GM15510 (cell line): ENCODE results near the gene BTD.

Experiments used
- POLR2A ChIP-seq: IDR thresholded peaks from 3 replicates; pipeline ENCODE4 v1.6.1; 2011; ENCODE audit warnings: borderline replicate concordance; ENCODE audit not compliant: insufficient read length; ENCODE audit errors: extremely low read depth

BTD gene, protein sequence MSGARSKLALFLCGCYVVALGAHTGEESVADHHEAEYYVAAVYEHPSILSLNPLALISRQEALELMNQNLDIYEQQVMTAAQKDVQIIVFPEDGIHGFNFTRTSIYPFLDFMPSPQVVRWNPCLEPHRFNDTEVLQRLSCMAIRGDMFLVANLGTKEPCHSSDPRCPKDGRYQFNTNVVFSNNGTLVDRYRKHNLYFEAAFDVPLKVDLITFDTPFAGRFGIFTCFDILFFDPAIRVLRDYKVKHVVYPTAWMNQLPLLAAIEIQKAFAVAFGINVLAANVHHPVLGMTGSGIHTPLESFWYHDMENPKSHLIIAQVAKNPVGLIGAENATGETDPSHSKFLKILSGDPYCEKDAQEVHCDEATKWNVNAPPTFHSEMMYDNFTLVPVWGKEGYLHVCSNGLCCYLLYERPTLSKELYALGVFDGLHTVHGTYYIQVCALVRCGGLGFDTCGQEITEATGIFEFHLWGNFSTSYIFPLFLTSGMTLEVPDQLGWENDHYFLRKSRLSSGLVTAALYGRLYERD

DNA sequence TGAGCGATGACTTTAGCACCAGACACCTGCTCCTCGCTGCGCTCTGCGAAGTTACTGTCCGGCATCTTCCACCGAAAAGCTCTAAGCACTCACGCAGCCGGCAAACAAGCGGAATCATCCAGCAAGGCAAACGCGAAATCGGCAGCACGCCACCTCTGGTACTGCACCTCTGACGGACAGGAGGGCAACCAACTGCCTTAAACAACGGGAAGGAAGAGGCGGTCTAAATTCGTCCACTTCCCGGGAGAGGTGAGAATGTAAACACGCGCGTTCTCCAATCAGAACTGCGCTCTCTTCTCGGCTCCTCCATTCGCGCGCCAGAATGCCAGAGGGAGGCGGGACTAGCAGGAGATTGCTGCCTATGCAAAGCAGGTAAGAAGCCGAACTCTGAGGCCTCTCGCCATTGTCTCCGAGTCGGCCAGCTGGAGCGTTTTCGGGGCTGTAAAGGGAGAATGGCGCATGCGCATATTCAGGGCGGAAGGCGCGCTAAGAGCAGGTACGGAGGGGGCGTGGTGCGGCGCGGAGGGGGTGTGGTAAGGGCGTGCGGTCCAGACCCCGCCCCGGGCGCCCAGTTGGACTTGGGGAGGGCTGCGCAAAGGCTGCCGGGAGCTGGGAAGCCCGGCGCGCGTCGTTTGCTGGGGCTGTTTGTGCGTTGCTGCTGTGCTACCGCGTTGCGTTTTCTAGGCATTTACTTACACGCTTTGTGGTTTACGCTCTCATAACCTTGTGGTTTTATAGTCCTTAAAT, at the start of gene BTD, which contains the start of gene HACL1:
Gene BTD (plus strand): TSS at position 347 of the 747 bp plus-strand sequence. CDS start 33,695 bp downstream, outside the sequence.
Gene HACL1 (minus strand): TSS at position 171 of the 747 bp plus-strand sequence. CDS start 106 bp downstream, at position 65.
- peak; percentile 98 for TF ChIP-seq POLR2A

DNA sequence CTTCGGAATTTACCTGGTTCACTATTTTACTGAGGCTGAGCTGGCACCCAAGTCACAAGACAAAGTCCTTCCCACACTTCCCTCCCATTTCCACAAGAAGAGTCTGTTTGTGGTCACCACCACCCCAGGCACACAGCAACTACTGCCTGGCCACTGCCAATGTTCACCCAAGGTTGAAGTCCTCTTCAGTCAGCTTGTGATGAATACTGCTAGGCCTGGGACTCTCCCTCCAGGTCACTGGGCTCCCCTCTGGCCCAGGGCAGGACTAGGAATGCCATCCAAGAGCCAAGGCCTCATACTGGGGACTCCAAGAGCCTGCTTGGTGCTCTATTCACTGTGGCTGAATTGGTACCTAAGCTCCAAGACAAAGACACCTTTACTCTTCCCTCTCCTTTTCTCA, 49.6 kb upstream of the BTD start:
- TF ChIP-seq POLR2A, result no peak

DNA sequence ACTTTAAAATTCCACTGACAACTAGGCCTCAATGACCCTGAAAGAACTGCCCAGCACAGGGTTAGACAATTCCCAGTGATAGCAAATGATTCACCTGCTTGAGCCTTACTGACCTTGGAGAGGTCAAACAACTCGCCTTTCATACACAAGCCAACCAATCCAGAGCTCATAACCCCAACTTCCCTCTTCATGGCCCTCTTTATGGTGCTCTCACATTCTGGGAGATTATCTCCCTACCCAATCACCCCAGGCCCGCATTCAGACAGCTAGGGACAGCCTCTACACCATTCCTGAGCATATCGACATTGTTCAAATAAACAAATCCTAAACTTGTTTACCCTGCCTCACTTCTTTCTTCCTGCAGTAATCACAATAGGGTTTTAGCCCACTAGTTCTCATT, 47.8 kb upstream of the BTD start:
- no peak for TF ChIP-seq POLR2A

DNA sequence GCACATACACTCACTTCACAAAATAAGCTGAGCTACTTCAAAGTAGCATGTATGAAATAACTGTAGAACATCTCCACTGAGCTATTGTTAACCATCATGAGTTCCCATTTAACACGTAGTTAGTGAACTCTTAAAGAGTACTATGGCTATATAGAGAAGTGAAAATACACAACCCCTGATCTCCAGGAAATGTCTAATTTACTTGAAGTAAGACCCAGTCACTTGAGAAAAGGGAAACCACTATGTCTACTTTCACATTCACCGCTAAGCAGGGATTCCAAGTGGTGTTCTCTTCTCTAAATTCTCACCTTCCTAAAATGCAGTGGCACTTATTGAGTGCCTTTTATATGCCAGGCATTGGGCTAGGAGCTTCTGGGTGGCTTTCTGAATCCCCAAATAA, 45.0 kb upstream of the BTD start:
- TF ChIP-seq POLR2A, result no peak

DNA sequence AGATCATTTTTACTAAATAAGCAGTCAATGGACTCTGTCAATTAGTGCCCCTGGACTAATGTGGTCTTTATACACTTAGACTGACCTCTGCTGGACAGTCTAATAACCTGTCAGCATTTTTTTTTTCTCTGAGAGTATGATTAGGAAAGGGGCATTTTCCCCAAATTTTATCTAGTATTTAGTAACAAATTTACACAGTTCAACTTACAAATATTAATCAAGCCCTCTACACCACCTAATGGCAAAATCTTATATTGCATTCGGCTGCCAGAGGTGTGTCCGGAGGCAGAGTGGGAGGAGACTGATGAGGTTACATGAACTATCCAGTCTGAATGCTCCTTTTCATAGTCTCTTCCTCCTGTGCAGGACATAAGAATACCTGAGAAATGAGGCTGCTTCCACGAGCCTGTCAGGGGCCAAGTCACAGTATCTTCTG, 44.0 kb upstream of the BTD start:
- TF ChIP-seq POLR2A, result no peak

DNA sequence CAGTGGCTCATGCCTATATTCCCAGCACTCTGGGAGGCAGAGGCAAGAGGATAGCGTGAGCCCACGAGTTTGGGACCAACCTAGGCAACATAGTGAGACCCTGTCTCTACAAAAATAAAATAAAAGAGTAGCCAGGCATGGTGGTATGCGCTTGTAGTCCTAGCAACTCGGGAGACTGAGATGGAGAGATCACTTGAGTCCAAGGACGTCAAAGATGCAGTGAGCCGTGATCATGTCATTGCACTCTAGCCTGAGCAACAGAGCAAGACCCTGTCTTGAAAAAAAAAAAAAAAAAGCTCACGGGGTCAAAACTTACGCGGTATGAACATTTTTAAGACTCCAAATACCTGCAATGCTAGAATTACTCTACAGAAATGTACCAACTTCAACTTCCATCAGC, 43.0 kb upstream of the BTD start:
- TF ChIP-seq POLR2A, result no peak

DNA sequence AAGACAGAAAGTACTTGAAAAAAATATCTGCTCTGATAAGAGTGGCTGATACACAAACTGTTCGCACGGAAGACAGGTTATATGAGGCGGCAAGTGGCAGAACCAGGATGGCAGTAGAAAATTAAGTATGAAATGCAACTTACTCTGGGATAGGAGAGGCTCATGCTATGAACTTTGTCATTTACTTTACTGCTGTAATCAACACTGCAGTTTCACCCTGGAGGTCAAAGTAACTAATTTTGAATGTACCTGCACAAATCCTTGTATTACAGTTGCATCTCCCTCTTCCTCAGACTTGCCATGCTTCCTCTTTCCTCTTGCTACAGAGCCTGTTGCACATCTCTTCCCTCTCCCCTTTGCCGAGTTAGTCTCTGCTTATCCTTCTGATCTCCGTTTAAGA, 39.0 kb upstream of the BTD start:
- no peak for TF ChIP-seq POLR2A

DNA sequence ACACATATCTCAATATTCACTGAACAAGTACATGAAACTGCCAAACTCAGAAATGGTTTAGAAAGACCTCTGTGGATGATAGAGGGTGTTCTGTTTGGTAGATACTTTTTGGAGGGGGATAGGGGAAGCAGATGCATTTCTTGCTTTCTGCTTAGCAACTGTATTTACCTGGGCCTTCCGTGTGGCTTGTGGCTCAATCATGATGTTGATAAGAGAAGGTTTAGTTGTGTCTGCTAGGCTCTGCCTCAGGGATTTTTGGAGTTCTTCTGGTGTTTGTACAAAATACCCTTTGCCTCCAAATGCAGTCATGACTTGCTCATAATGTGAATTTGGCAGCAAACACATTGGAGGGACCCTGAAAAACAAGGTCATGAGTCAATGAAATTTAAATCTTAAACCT, 38.4 kb upstream of the BTD start:
- TF ChIP-seq POLR2A, result no peak

DNA sequence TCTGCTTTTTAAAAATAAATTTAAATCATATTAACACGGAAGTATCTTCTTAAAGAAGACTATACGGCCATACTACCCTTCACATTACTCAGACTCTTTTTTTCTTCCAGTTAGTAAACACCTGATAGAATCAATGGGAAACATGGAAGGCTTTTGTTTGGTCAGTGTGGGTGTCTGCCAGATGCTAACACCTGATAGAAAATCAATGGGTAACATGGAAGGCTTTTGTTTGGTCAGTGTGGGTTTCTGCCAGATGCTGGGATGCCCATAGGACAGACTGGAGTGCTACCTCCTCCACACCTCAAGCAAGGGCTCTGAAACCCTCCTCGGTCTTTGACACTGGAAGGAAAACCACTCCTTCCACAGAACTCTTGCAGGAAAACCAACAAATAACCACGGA, 29.4 kb upstream of the BTD start:
- TF ChIP-seq POLR2A, result no peak

DNA sequence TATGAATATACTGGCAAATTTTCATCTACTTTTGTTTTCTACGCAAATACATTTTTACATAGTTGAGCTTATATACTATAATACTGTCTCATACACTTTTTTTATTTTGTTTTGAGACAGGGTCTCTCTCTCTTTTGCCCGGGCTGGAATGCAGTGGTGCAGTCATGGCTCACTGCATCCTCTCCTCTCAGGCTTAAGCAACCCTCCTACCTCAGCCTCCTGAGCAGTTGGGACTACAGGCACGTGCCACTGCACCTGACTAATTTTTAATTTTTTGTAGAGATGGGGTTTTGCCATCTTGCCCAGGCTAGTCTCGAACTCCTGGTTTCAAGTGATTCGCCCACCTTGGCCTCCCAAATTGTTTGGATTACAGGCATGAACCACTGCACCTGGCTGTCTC, 26.1 kb upstream of the BTD start:
- TF ChIP-seq POLR2A, result no peak

DNA sequence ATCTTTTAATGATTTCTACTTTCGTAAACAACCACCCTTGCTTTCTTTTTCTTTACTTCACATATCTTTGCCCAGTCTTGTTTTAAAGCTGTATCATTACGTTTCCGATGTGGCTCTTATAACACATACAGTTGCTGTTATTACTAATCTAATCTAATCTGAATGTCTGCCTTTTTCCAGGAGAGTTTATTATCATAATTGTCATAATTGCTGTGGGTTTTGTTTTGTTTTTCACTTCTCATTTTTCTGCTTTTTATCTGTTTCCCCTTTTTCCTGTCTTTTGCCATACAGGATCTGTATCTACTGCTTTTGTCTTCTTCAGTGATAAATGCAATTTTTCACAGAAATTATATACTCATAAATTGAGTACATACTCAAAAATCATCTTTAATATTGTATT, 25.1 kb upstream of the BTD start:
- no peak for TF ChIP-seq POLR2A

DNA sequence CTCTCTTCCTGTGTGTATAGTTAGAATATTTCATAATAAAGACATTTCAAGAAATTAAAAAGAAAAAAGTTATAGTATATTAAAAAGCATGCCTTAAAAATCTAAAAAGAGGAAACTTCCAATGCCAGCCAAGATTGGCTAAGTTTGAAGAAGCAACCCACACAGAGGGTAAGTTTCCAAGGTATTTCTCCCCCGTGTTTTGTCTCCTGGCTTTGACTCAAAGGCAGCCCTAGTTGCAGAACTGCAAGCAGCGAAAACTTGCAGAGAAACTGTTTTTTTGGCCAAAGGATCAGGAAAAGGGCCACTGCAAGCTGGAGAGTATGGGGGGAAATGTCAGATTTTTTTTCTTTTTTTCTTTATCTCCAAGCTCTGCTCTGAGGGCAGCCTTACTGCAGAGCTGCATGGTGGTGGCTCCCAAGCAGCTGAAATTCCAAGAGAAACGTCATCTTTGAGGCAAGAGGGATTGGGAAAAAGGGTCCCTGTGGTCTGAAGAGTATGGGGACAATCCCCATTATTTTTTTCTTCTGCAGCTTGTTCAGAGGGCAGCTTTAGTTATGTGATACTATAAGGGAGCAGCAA, 23.2 kb upstream of the BTD start:
- TF ChIP-seq POLR2A, result no peak

DNA sequence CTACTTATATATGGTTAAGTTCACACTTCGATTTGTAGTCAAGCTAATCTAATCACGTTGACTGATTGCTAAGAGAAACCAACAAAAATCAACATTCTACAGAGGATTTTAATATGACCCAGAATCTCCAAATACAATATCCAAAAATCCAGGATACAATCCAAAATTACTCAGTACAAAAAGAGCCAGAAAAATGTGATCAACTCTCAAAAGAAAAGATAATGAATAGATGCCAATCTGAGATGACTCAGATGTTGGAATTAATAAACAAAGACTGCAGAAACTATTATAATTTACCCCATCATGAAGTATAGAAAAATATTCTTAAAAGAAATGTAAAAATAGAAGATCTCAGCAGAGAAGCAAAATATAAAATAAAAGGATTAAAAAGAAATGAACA, 22.5 kb upstream of the BTD start:
- no peak for TF ChIP-seq POLR2A

DNA sequence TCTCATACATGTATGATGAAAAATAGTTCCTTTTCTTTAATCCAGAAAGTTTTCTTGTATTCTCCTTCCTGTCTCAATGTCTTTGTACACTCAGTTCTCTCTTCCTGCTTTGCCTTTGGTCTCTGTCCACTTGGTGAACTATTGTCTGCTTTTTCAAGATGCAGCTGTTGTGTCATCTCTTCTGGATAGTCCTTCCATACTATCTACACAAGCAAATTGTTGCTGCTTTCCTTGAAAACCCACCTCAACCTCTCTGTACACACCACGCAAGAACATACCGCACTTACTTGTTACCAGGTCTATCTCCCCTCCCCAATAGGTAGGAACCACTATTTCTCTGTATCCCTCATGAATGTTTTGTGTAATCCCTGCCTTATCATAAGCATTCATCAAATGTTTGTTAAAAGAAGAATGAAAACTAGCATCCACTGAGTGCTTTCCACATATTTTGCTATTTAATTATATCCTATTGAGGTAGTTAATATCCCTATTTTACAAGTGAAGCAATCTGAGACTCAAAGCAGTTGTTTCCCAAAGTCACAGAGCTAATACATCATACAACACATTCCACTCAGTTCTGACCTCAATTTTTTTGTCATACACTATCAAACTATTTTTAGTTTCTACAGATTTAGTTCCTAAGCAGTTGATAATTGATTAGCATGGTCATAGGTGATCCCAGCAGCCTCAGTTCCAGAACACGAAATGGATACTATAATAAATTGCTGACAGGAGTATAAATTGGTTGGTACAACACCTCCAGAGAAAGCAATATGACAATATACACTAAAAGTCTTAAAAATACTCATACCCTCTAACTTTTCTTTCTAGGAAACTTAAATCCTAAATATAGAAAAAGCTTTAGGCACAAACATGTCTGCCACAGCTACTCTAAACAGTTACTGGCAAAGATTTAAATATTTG, 19.8 kb upstream of the BTD start:
- TF ChIP-seq POLR2A, result no peak
